SK-N-SH (cell line): ENCODE measurements around the gene TPRG1L. TPM values are rescaled to one million over a fixed set of nuclear protein-coding genes. Genes with fewer than 3 reads are reported as not detected.

Experiments used
- CTCF ChIA-PET: fragments of 300-600, 350-600 bp; formaldehyde crosslinking; extraction: SDS; loops from one replicate; lab custom pipeline; 2021; lab: Yijun Ruan, JAX
- POLR2A ChIA-PET: fragments of 350-600 bp; sonication (Branson Sonifier 250); formaldehyde crosslinking; extraction: SDS; loops from one replicate; lab custom pipeline; 2020; ENCODE audit warnings: antibody characterized with exemption, inconsistent platforms; lab: Yijun Ruan, JAX
- DNase-seq: peaks from one replicate; pipeline ENCODE4 v3.0.0; 2012
- H2AFZ ChIP-seq: fragments of 200-600 bp; sonication (generic); 2 replicates; pipeline ENCODE4 v1.8.1; 2016; ENCODE audit warnings: antibody characterized with exemption, mild to moderate bottlenecking, low read depth
- H3F3A ChIP-seq: fragments of 200-600 bp; sonication (generic); replicated peaks from 2 replicates; pipeline ENCODE3; 2016; ENCODE audit warnings: antibody characterized with exemption, mild to moderate bottlenecking; ENCODE audit not compliant: insufficient read depth
- H3K27ac ChIP-seq, 2 experiments: fragments of 200-500 bp in 1 of 2; fragments of 200-600 bp in 1 of 2; sonication (Bioruptor generic) in 1 of 2; sonication (generic), shearing (Covaris generic) in 1 of 2; 2 replicates each; pipeline versions ENCODE4 v1.5.1 to v1.6.1; 2014 to 2016; ENCODE audit warnings: low read depth in 2 of 2, inconsistent platforms in 1 of 2, low read length in 1 of 2, mild to moderate bottlenecking in 1 of 2, mixed read lengths in 1 of 2
- H3K27me3 ChIP-seq: fragments of 200-600 bp; sonication (generic), shearing (Covaris generic); 2 replicates; pipeline ENCODE4 v1.6.1; 2016; ENCODE audit warnings: mixed run types; ENCODE audit not compliant: insufficient read depth
- H3K36me3 ChIP-seq, 2 experiments: fragments of 200-500 bp in 1 of 2; fragments of 200-600 bp in 1 of 2; sonication (Bioruptor generic) in 1 of 2; sonication (generic) in 1 of 2; replicated peaks in 1 of 2; 2 replicates each; pipeline versions ENCODE3 to v1.5.1; 2014 to 2016; ENCODE audit warnings: low read length in 1 of 2, mild to moderate bottlenecking in 1 of 2; ENCODE audit not compliant: insufficient read depth in 2 of 2, control insufficient read depth in 1 of 2
- H3K4me1 ChIP-seq, 2 experiments: fragments of 200-500 bp in 1 of 2; fragments of 200-600 bp in 1 of 2; sonication (Bioruptor generic) in 1 of 2; sonication (generic), shearing (Covaris generic) in 1 of 2; 2 replicates each; pipeline versions ENCODE4 v1.5.1 to v1.6.1; 2014 to 2016; ENCODE audit warnings: low read depth in 1 of 2, low read length in 1 of 2, mixed run types in 1 of 2; ENCODE audit not compliant: insufficient read depth in 2 of 2, control insufficient read depth in 1 of 2
- H3K4me2 ChIP-seq: fragments of 200-600 bp; sonication (generic), shearing (Covaris generic); 2 replicates; pipeline ENCODE4 v1.6.1; 2017; ENCODE audit warnings: mixed run types
- H3K4me3 ChIP-seq, 2 experiments: fragments of 200-500 bp in 1 of 2; fragments of 200-600 bp in 1 of 2; sonication (Bioruptor generic) in 1 of 2; sonication (generic), shearing (Covaris generic) in 1 of 2; 2 replicates each; pipeline versions ENCODE4 v1.5.1 to v1.8.1; 2014 to 2016; ENCODE audit warnings: low read depth in 2 of 2, inconsistent platforms in 1 of 2, low read length in 1 of 2, mild to moderate bottlenecking in 1 of 2, mixed read lengths in 1 of 2, moderate library complexity in 1 of 2
- H3K79me2 ChIP-seq: fragments of 200-600 bp; sonication (generic); 2 replicates; pipeline ENCODE4 v1.8.1; 2017; ENCODE audit warnings: mild to moderate bottlenecking; ENCODE audit not compliant: insufficient read depth
- H3K9ac ChIP-seq: fragments of 200-600 bp; sonication (generic); 2 replicates; pipeline ENCODE4 v1.6.1; 2017; ENCODE audit warnings: mixed run types
- H3K9me2 ChIP-seq: fragments of 200-600 bp; sonication (generic); 2 replicates; pipeline ENCODE4 v1.6.1; 2017; ENCODE audit warnings: mixed run types
- H3K9me3 ChIP-seq: fragments of 200-600 bp; sonication (generic); 2 replicates; pipeline ENCODE4 v1.6.1; 2017; ENCODE audit warnings: mixed run types, mild to moderate bottlenecking, moderate library complexity
- H4K20me1 ChIP-seq: fragments of 200-600 bp; sonication (generic); 2 replicates; pipeline ENCODE4 v1.6.1; 2017; ENCODE audit warnings: mild to moderate bottlenecking, mixed run types; ENCODE audit not compliant: insufficient read depth
- ELF1 ChIP-seq: IDR thresholded peaks from 2 replicates; pipeline ENCODE4 v1.4.0; 2012
- FOXJ3 ChIP-seq: sonication (generic); formaldehyde crosslinking; IDR thresholded peaks from 2 replicates; pipeline ENCODE4 v1.5.1; 2020; ENCODE audit warnings: mild to moderate bottlenecking, missing genetic modification reagents
- FOXM1 ChIP-seq: IDR thresholded peaks from 2 replicates; pipeline ENCODE4 v1.4.0; 2012; ENCODE audit warnings: low read depth, mild to moderate bottlenecking
- GATA2 ChIP-seq: sonication (generic); formaldehyde crosslinking; IDR thresholded peaks from 2 replicates; pipeline ENCODE4 v1.5.0; 2020; ENCODE audit warnings: mild to moderate bottlenecking, missing genetic modification reagents
- JUND ChIP-seq: IDR thresholded peaks from 2 replicates; pipeline ENCODE4 v1.4.0; 2012
- MXI1 ChIP-seq: IDR thresholded peaks from 2 replicates; pipeline ENCODE4 v1.6.1; 2012; ENCODE audit warnings: mild to moderate bottlenecking, low read depth, low read length, improper control_type of control experiment
- RAD21 ChIP-seq: IDR thresholded peaks from 2 replicates; pipeline ENCODE4 v1.6.1; 2012; ENCODE audit warnings: mild to moderate bottlenecking, low read length
- WGBS: methylation state at CpG from one replicate; pipeline ENCODE4 v1.1.6; 2017; ENCODE audit warnings: low lambda C conversion rate; 5-methylcytosine and 5-hydroxymethylcytosine counted together
- polyA plus RNA-seq, 3 experiments: library from polyadenylated mRNA; depleted of rRNA; stranded (reverse); fragments of >200 nt; gene quantifications; 2 replicates each; pipeline ENCODE4 v1.2.3, GENCODE V29; 2012
- TF ChIP-seq, protein P1 (sequence below): IDR thresholded peaks from 2 replicates; pipeline ENCODE4 v1.4.0; 2012; ENCODE audit warnings: low read depth, borderline replicate concordance
- TF ChIP-seq, protein P2 (sequence below): IDR thresholded peaks from 2 replicates; pipeline ENCODE4 v1.4.0; 2012; ENCODE audit warnings: low read depth
- TF ChIP-seq, protein P3 (sequence below): fragments of 150-350 bp; IDR thresholded peaks from 2 replicates; pipeline ENCODE4 v1.6.1; 2016; ENCODE audit warnings: mild to moderate bottlenecking, low read depth, low read length

Gene TPRG1L
- polyA plus RNA-seq, 1 of the 3 experiments (the other 2 are of a cell fraction), result 25.9 TPM

DNA sequence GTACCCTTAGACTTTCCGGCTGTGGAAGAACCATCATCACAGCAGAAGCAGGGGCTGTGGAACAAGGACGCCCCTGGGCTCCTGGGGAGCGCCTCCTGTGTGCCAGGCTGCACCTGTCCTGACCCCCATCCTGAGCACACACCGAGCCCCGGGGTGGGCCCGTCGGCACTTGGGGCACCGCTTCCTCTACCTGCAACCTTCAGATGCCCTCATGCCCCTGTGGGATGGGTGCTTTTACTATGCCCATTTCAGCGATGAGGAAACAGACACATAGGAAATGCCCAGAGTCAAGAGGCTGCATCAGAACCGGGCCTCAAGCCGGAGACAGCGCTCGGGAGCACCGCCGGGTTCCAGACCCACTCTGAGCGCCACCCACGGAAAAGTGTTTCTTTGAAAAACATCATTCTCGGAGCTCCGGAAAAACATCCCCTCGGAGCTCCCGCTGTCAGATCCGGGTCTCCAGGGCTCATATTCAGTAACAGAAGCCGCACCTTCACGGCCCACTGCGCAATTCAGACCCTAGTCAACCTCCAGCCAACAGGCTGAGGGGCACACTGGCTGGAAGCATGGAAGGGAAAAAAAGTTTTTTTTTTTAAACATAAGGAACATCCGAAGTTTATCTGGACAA is 8.0 kb downstream of the TPRG1L start:
- no peaks in the 10 kb centered on the region for H3K9me3 ChIP-seq
- no peaks in the 10 kb centered on the region for H3K27me3 ChIP-seq
- WGBS, result 95% methylated on average over 14 of the region's 26 CpGs
- H3K4me1 ChIP-seq, result peaks cover 0 to 13% of the 10 kb centered on the region in 2 experiments; a peak in 2 of 4 replicates
- peaks cover 5 to 88% of the 10 kb centered on the region in 2 experiments for H3K36me3 ChIP-seq
- no peak overlapping the region; a peak in 1 of 4 replicates for H3K27ac ChIP-seq
- H3K9me2 ChIP-seq, result no peaks in the 10 kb centered on the region
- no peak overlapping the region for H2AFZ ChIP-seq
- TF ChIP-seq, protein P1, sequence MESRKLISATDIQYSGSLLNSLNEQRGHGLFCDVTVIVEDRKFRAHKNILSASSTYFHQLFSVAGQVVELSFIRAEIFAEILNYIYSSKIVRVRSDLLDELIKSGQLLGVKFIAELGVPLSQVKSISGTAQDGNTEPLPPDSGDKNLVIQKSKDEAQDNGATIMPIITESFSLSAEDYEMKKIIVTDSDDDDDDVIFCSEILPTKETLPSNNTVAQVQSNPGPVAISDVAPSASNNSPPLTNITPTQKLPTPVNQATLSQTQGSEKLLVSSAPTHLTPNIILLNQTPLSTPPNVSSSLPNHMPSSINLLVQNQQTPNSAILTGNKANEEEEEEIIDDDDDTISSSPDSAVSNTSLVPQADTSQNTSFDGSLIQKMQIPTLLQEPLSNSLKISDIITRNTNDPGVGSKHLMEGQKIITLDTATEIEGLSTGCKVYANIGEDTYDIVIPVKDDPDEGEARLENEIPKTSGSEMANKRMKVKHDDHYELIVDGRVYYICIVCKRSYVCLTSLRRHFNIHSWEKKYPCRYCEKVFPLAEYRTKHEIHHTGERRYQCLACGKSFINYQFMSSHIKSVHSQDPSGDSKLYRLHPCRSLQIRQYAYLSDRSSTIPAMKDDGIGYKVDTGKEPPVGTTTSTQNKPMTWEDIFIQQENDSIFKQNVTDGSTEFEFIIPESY, result no peak
- TF ChIP-seq, protein P2, sequence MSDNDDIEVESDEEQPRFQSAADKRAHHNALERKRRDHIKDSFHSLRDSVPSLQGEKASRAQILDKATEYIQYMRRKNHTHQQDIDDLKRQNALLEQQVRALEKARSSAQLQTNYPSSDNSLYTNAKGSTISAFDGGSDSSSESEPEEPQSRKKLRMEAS, result no peak
- no peak for TF ChIP-seq ELF1
- H3K4me2 ChIP-seq, result no peak overlapping the region
- no peak overlapping the region for H3K4me3 ChIP-seq
- no peaks in the 10 kb centered on the region for H3K79me2 ChIP-seq
- H4K20me1 ChIP-seq, result no peaks in the 10 kb centered on the region
- H3F3A ChIP-seq, result no peaks in the 10 kb centered on the region
- POLR2A ChIA-PET, result no interaction called here
- CTCF ChIA-PET, result interaction anchor here (3.3 kb wide), 1 partner anchor 180 kb away, joined by 9 read pairs; no protein-coding TSS in a partner anchor
- no peak overlapping the region for H3K9ac ChIP-seq
- no peak for DNase-seq

GRCh38 chr1:3633344-3634058 is 8.7 kb downstream of the TPRG1L start:
- Histone ChIP-seq H3K9ac (no peak overlapping the region), H3F3A (no peaks in the 10 kb centered on the region), H2AFZ (no peak overlapping the region), H3K79me2 (no peaks in the 10 kb centered on the region), H3K27me3 (no peaks in the 10 kb centered on the region), H3K27ac (no peak overlapping the region), H4K20me1 (no peaks in the 10 kb centered on the region), H3K9me2 (no peaks in the 10 kb centered on the region), H3K4me1 (peaks cover 0 to 6% of the 10 kb centered on the region in 2 experiments; a peak in 2 of 4 replicates), H3K4me3 (no peak overlapping the region), H3K9me3 (no peaks in the 10 kb centered on the region), H3K36me3 (peaks cover 9 to 89% of the 10 kb centered on the region in 2 experiments), H3K4me2 (no peak overlapping the region)
- 80% methylated on average over 9 of the region's 28 CpGs for WGBS
- ChIA-PET CTCF (no interaction called here), POLR2A (no interaction called here)
- DNase-seq, result no peak
- no peak for TF ChIP-seq JUND
- TF ChIP-seq, protein P3, sequence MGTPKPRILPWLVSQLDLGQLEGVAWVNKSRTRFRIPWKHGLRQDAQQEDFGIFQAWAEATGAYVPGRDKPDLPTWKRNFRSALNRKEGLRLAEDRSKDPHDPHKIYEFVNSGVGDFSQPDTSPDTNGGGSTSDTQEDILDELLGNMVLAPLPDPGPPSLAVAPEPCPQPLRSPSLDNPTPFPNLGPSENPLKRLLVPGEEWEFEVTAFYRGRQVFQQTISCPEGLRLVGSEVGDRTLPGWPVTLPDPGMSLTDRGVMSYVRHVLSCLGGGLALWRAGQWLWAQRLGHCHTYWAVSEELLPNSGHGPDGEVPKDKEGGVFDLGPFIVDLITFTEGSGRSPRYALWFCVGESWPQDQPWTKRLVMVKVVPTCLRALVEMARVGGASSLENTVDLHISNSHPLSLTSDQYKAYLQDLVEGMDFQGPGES, result no peak
- no peak for TF ChIP-seq GATA2 (CRISPR knock-in tag)
- TF ChIP-seq ELF1, result no peak
- TF ChIP-seq FOXJ3 (CRISPR knock-in tag), result no peak
- TF ChIP-seq MXI1, result no peak
- TF ChIP-seq FOXM1, result no peak
- no peak for TF ChIP-seq RAD21
